CD1c-positive myeloid dendritic cell (primary cell): Measurements from ENCODE around the gene DLX3.

Experiments
- DNase-seq: peaks from one replicate; pipeline ENCODE4 v3.0.0-alpha.2; 2016; ENCODE audit errors: extremely low spot score

DLX3 gene

DNA sequence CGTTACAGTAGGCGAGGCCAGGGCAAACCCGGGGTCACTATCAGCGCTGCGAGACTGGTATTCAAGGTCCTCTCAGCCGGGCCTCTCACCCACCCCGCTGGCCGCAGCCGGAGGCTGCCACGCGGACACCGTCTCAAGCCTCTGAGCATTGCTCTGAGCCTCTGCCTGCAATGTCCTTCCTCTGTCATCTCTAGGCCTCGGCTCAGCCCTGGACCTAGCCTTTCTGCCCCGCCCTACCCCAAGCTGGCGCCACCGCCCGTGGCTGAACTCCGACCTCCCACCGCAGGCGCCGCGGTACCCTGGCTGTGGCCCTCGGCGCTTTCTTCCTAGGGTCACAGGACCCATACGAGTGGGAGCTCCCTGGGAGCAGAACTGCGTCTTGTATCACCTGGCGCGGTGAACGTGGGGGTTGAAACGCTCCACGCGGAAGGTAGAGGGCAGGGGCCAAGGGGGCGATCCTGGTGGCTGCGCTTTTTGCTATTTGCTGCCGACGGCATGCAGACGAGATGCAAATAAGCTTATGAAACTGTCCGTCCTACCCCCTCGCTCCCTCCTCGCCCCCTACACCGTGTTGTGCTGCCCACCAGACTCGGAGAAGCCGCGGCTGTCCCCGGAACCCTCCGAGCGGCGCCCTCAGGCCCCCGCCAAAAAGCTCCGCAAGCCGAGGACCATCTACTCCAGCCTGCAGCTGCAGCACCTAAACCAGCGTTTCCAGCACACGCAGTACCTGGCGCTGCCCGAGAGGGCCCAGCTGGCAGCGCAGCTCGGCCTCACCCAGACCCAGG lies 22.3 kb downstream of the DLX3 start:
- no peak for DNase-seq

DNA sequence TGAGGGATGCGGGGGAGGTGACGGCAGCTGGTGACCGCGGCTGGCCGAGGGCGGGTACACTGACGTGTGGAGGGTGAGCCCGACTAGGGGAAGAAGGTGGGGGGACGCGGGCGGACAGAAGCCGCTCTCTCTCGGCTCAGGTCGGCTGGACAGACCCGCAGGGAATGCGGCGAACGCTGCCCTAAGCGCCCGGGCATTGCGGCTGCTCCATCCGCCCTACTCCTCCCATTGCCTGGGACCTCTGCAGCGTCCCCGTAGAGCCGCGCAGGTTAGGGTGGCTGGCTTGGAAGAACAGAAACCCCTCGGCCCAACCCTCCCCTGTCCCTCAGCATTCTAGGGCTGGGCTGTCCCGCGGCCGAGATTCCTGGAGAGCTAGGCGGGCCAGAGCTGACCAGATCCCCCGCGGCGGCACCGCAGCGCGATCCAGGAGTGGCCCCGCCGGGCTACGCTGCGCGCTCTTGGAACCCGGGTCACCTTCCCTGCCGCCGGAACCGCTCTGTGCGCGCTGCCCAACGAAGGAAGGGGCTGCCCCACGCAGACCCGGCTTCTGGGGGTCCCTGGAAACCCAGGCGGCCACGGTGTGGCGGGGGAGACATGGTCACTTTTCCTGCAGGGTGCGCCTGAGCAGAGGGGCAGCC lies 23.1 kb downstream of the DLX3 start:
- peak; percentile 79 for DNase-seq

DNA sequence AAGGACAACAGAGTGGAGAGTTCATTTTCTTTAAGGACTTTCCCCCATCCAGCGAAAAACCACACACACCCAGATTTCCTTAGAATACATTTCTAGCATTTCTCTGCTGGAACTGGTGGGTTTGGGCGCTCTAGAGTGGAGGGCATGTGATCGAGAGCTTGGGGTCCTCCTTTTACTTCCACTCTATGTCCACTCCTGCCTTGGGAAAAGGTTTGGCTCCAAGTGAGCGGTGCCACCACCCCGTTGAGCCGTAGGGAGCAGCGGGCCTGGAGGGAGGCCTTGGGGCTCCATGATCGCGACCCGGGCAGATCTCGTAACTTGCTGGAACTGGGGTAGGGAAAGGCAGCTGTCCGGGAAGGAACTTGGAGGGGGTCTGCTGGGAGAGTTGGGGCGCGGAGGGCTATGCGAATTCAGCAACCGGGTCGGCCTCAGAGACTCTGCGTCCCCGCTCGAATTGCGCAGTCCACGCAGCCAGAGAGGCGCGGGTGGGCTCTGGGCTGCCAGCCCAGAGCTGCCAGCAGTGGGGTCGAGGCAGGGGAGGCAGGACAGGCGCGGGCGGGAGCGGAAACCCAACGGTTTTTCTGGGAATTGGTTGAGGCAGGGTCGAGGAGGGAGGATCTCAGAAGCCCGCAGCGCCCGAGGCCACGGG lies 23.7 kb downstream of the DLX3 start:
- no peak for DNase-seq

DNA sequence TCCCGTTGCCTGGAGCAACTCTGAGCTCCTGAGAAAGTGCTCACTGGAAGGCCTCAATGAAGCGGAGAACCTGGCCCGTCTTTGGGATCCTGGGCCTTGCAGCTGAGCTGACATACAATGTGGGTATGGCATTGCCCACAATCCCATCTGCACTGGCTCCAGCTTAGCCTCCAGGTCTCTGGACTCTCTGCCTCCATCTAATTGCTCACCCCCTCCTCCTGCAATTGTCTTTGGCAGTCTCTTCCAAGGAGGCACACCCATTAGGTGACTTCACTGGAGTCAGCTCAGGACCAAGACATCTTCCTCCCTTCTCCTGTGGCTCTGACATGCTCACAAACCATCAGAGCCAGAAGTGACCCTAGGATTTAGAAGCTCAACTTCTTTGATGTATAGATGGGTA lies 24.5 kb downstream of the DLX3 start:
- no peak for DNase-seq

DNA sequence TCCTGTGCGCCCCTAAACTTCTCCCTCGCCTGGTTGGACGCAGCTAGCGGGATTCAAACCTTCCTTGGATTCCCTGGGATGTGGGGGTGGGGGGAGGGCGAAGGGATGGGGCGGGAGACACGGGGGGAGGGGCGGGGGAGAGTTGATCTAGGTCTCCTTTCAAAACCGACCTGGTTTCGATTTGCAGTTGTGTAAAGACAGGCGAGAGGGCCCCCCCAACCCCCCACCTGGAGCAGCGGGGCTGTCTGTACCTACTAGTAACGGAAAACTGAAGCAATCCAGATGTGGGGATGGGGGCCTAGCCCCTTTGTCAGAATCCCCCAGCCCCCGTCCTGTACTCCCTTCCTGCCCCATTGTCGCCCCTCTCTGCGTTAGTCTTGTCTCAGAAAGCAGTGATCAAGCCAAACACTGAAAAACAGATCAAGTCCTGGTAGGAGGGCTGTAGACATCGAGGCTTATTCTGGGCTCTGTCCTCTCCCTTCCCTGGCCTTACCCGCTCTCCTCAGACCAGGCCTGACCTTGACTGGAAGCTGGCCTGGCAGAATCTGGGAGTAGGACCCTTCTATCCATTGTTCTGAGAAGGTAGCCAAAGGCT lies 25.1 kb downstream of the DLX3 start:
- no peak for DNase-seq

DNA sequence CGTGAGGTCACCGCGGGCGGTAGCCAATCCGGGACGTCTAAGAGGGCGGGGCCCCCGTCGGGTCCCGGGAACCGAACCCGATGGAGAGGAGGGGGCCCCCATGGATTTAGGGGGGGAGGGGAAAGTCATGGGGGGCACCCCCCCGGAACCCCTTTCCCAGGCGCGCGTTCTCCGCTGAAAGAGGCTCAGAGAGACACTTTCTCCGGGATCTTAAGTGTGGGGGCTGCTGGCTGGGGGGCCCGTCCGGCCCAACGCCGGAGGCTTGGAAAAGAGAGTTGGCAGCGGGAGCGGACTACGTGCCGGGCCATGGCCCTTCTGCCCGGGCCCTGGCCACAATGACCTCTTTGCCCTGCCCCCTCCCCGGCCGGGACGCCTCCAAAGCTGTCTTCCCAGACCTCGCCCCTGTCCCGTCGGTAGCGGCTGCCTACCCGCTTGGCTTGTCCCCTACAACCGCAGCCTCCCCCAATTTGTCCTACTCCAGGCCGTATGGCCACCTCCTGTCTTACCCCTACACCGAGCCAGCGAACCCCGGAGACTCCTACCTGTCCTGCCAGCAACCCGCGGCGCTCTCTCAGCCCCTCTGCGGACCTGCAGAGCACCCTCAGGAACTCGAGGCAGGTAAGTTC lies 25.8 kb downstream of the DLX3 start, which contains the start of gene DLX4:
TSS of gene DLX4 (plus strand) at position 57 of the 626 bp plus-strand sequence. CDS start at position 336, 279 bp downstream.
- DNase-seq = no peak

DNA sequence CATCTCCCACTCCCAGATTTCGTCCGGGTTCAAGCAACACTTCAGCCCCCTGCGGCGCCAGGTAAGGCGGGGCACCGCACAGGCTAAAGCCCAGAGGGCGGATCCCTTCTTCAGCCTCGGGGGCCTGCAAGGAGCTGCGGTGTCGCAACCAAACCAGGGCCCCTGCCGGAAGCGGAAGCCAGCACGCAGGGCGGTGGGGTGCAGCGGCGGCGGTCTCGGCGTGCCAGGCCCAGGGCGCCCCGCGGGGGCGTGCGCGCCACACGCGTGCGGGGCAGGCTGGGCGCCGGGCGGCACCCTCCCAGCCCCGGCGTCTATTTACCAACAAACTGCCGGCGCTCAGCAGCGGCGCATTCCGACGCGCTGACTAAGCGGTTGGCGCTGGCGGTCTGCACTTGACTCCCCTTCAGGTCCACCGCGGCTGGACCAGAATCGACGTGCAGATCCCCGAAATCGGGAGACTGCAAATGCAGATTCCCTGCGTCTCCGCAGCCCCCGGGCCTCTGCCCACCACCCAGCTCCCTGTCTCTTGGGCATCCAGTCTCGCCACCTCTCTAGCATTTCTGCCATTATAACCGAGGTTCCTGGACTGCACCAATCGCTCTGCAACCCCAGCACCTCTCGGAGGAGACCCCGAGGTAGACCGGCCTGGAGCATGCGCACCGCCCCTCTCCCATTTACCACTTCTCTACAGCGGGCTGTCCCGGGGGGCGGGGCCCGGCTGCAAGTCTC lies 26.5 kb downstream of the DLX3 start:
- peak; percentile 87 for DNase-seq

DNA sequence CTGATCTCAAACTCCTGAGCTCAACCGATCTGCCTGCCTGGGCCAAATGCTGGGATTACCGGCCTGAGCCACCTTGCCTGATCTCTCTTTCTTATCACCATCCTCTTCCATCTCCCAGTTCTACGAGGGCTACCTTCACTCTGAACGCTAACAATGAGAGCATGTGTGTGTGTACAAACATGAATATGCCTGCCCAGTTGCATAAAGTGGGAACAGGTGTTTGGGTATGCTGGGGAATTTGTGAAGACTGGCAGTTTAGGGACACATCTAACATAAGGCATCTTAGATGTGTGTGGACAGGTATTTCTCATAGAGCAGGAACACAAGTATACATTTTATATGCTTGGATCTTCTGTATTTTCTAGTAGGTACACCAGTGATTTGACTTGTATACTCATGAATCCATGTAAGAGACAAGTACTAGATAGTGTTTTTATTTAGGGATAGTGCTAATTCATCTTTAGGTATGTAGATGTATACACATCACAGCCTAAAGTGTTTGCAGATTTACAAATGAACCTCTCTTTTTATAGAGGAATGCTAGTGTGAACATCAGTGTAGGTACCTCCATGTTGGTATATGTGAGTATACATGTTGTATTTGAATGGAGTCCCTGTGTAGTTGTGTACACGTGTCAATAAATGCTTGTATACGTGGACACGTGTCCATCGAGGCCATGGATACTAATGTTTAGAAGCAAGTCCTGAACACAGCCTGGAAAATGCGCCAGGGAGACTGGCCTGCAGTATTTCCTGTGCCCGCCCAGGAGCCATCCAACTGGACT lies 27.2 kb downstream of the DLX3 start:
- DNase-seq = no peak

DNA sequence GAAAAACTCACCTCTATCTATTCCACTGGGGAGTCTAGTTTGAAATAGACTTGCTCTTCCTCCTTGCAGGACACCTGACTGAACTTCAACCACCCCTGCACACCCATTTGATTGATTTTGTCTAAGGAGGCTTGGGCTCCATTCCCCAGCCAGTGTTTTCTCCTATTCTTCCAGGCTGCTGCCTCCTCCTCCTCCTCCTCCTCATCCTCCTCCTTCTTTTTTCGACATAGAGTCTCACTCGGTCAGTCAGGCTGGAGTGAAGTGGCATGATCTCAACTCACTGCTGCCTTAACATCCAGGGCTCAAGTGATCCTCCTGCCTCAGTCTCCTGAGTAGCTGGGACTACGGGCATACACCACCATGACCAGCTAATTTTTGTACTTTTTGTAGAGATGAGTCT lies 27.8 kb downstream of the DLX3 start:
- DNase-seq = no peak

DNA sequence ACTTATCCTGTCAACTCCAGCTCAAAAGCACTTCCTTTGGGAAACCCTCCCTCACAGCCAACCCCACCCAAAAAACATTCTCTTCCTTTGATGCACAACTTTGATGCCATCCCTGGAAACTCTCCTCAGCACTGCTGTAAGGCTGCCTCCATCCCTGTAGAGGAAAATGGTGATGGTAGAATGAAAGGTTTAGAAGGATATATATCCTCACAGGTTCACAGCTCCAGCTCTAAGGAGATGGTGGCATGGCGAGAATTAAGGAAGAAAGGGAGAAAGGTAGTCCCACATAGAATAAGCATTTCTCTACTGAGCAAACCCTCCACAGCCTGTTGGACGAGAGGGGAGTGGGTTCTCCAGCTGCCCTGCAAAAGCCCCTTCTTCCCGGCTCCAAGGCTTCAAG lies 28.3 kb downstream of the DLX3 start:
- no peak for DNase-seq

DNA sequence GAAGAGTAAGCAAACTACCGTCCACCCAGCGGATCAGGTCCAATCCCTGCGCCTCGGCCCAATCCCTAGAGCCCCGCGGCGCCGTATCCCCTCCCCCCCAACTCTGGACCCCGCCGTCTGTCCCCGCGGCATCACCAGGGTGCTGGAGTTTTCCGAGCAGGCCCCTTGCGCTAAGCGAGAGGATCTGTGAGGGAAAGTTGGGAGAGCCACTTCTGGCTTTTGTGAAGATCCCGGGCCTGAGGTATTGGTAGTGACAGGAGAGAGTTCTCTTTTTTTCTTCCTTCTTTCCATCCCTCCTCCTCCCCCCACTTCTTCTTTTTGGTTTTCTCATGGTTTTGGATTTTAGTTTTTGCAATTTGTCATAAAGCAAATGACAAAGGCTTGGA lies 29.5 kb downstream of the DLX3 start:
- peak; percentile 24 for DNase-seq

DNA sequence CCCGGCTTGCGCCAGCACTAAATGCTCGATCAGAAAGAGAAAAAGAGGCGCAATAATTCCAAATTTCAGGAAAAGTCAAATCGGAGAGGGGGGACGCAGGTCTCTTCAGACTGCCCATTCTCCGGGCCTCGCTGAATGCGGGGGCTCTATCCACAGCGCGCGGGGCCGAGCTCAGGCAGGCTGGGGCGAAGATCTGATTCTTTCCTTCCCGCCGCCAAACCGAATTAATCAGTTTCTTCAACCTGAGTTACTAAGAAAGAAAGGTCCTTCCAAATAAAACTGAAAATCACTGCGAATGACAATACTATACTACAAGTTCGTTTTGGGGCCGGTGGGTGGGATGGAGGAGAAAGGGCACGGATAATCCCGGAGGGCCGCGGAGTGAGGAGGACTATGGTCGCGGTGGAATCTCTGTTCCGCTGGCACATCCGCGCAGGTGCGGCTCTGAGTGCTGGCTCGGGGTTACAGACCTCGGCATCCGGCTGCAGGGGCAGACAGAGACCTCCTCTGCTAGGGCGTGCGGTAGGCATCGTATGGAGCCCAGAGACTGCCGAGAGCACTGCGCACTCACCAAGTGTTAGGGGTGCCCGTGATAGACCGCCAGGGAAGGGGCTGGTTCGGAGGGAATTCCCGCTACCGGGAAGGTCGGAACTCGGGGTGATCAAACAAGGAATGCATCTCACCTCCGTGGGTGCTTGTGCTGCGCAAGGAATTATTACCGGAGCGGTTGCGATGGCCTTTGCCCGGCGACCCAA lies 30.1 kb downstream of the DLX3 start:
- DNase-seq = no peak

DNA sequence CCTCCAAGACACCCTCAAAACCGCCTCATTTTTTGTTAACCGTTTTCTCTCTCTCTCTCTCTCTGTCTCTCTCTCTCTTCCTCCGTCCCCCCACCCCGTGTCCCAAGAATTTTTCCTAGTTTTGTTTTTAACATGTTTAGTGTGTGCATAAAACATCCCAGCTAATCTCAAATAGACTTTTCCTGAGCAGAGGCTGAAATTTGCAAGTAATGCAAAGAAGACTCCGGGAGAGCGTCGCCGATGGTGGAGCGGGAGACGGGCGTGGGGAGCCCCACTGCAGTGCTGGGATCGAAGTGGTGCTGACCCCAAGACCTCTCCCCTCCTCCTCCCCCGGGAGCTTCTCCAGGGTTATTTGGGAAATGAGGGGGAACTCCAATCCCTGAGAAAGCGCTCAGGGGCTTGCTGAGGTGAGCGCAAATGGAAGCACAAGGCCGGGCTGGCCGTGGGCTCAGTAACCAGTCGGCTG lies 30.7 kb downstream of the DLX3 start:
- no peak for DNase-seq

DNA sequence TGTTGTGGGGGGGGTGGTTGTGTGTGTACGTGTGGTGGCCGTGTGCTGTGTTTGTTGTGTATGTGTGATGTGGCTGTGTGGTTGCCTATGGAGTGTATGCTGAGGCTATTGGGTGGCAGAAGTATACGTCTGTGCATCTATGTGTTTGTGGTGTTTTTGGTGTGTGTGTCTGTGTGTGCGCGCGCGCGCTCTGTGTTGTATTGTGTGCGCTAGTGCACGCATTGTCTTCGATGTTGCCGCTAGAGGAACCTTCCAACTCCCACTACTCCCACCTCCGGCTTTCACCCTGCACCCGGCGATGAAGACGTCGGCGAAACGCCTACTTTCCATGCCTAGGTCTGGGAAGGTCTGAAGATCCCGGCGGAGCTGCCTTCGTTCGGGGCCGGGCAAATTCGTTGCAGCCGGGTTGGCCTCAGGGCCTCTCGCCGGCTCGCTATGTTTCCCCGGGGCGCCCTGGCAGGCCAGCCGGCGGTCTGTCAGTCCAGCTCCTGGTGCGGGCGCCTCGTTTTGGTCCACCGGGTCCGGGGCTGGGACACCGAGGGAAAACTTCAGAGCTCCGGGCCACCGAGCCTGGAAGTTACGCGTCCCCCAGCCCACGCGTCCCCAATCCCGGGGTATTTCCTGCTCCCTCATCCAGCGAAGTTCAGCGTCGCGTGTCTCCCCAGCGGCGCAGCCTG lies 31.3 kb downstream of the DLX3 start:
- peak; percentile 46 for DNase-seq

DNA sequence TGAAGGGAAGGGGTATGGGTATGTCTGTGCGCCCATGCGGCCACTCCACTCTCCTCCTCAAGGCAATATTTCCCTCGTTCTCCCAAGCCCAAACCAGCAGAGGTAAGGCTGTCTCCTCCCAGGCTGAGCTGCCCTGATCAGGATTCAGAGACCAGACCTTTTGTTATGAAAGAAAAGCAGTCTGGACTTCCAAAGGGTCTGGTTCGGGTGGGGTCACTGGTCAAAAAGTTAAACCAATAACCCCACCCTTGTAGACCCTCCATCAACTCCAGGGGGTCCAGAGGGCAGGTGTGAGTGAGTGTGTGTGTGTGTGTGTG lies 31.8 kb downstream of the DLX3 start:
- DNase-seq = no peak

DNA sequence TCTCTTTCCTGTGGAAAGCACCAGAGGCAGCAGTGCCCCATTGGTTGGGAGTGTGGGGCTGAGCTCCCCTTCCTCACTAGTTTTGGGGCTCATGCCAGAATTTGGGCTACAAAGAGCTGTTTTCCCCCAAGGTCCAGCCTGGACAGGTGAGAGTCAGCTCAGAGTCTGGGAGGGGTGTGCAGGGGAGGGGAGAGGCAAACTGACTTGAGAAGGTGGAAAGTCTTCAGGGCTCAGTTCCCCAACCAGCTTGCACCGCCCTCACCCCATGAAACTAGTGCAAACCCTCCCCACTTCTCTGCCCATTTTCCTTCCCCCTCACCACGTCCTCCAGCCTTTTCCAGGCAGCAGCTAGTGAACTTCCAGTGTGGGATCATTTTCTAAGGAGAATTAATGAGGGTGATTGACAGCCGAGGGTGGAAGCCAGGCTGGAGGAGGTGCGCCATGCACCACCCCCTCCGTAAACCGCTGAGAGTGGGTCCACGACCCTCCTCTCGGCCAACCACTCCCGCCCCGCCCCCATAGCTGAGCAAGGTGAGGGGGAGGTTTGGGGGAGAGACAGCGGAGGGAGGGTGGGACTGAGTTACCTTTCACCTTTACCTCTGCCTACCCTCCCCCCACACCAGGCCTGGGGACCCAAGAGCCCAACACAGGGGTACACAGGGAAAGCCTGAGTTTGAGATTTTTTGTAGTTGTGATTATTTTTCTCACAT lies 32.3 kb downstream of the DLX3 start:
- no peak for DNase-seq

DNA sequence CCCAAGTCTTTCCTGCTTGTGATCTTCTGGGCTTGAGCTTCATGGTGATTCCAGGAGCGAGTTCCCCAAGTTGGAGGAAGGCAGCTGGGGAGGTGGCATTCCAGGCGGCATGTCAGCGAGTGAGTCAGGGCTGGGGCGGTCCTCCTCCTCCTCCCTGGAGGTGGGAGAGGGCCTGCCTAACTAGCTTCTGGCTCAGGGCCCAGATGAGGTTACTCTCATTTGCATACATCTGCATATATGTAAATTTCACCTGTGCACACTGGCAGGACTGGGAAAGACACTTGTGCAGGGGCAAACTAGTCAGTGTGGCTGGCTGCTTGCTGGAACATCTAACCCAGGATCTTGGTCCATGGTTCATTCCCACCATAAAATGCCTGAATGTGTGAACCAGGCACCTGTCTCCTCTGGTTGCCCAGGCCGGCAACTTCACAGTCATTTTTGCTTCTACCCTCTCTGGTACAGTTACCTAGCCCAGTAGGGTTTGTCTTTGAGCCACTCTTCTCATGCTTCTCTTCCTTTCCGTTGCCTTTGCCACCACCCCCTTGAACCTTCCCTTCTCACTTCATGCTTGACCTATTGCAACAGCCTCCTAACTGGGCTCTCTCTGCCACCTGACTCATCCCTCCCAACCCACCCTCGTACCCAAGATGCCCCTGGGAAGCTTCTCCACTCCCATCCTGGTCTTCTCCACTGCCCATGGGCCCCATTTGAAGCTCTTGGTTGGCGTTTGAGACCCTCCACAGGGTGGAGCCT lies 35.7 kb downstream of the DLX3 start:
- DNase-seq = no peak

DNA sequence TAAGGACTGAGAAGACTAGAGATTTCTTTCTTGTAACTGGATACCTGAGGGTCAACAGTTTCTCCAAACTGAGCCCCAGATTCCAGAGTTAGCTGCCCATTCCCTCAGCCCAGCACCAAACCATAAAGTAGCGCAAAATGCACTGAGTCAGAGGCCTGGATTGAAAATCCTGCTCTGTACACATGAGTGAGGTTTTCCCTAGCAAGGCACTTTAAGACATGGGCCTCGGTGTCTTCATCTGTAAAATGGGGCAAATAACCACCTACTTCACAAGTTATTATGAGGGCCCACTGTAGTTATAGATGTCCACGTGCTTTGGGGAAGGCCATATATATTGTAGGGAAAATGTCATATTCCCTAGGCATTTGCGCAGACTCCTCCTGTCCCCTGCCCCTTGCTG lies 36.3 kb downstream of the DLX3 start:
- no peak for DNase-seq
